NCI-H226 (cell line): ENCODE measurements around the gene SLC35G6.
"Not testable (repeated sequence)": the region's sequence is repeated elsewhere in the genome, so short reads cannot be mapped to it uniquely, and the experiment has no call there.

Experiments used
- DNase-seq: peaks from one replicate; pipeline ENCODE4 v3.0.0-alpha.2; 2015

SLC35G6 gene

GRCh38 chr17:7481275-7481674, at the start of gene SLC35G6:
TSS of gene SLC35G6 (plus strand) at chr17:7481446. CDS start at chr17:7481517, 71 bp downstream.
- not testable (repeated sequence) for DNase-seq

GRCh38 chr17:7432296-7432695, 49.0 kb upstream of the SLC35G6 start:
- no peak for DNase-seq

- no peak for DNase-seq
Observed at GRCh38 chr17:7435676-7436555, 45.3 kb upstream of the SLC35G6 start.

GRCh38 chr17:7436556-7437368, 44.5 kb upstream of the SLC35G6 start:
- DNase-seq, result peak; percentile 81

GRCh38 chr17:7437369-7437863, 43.8 kb upstream of the SLC35G6 start:
- no peak for DNase-seq

- no peak for DNase-seq
Observed at GRCh38 chr17:7437950-7438614, 43.2 kb upstream of the SLC35G6 start.

GRCh38 chr17:7438656-7439460, 42.4 kb upstream of the SLC35G6 start:
- DNase-seq, result no peak

GRCh38 chr17:7439462-7440112, 41.7 kb upstream of the SLC35G6 start, which contains the start of gene FGF11:
TSS of gene FGF11 (plus strand) at chr17:7439512. CDS start at chr17:7439621, 109 bp downstream.
- DNase-seq, result no peak

GRCh38 chr17:7440113-7440833, 41.0 kb upstream of the SLC35G6 start:
- DNase-seq, result peak; percentile 34

GRCh38 chr17:7440834-7441195, 40.4 kb upstream of the SLC35G6 start:
- peak; percentile 21 for DNase-seq

GRCh38 chr17:7441266-7441665, 40.0 kb upstream of the SLC35G6 start:
- no peak for DNase-seq

GRCh38 chr17:7442142-7442541, 39.1 kb upstream of the SLC35G6 start:
- DNase-seq, result no peak

GRCh38 chr17:7443499-7444485, 37.5 kb upstream of the SLC35G6 start:
- DNase-seq, result peak; percentile 69

- no peak for DNase-seq
Observed at GRCh38 chr17:7444682-7445618, 36.3 kb upstream of the SLC35G6 start, which contains the start of gene CHRNB1. TSS of gene CHRNB1 (plus strand) at chr17:7445061. CDS start at chr17:7445128, 67 bp downstream.

- DNase-seq, result no peak
Observed at GRCh38 chr17:7445619-7445968, 35.7 kb upstream of the SLC35G6 start.

- no peak for DNase-seq
Observed at GRCh38 chr17:7448461-7448860, 32.8 kb upstream of the SLC35G6 start.

GRCh38 chr17:7459961-7460545, 21.2 kb upstream of the SLC35G6 start:
- DNase-seq, result no peak
